Esophagus muscularis mucosa (tissue), 4 donors: ENCODE results near the gene TMEM154. TPM values are rescaled to one million over a fixed set of nuclear protein-coding genes. Genes with fewer than 3 reads are reported as not detected.

ENCODE experiments used
- DNase-seq: peaks from one replicate; pipeline ENCODE4 v3.0.0-alpha.2; 2017; ENCODE audit errors: extremely low spot score
- H3K27ac ChIP-seq, 4 donors: fragments of 200-600 bp; sonication (generic); replicated peaks in 1 of 4; 1 replicate in 3 of 4; 2 replicates in 1 of 4; pipeline ENCODE4 v1.5.1; 2016 to 2019; ENCODE audit warnings: mild to moderate bottlenecking in 1 of 4
- H3K27me3 ChIP-seq, 4 donors: fragments of 200-600 bp; sonication (generic); one replicate each; pipeline versions ENCODE4 v1.5.1 to v1.6.0; 2016 to 2019
- H3K36me3 ChIP-seq, 4 donors: fragments of 200-600 bp; sonication (generic); one replicate each; pipeline ENCODE4 v1.5.1; 2016 to 2019
- H3K4me1 ChIP-seq, 4 donors: fragments of 200-600 bp; sonication (generic); one replicate each; pipeline ENCODE4 v1.5.1; 2016 to 2019
- H3K4me3 ChIP-seq, 4 donors: fragments of 200-600 bp; sonication (generic); 1 replicate in 2 of 4; 2 replicates in 2 of 4; pipeline ENCODE4 v1.5.1; 2016 to 2019; ENCODE audit warnings: mild to moderate bottlenecking in 4 of 4, moderate library complexity in 1 of 4
- H3K9me3 ChIP-seq, 4 donors: fragments of 200-600 bp; sonication (generic); 1 replicate in 3 of 4; 2 replicates in 1 of 4; pipeline ENCODE4 v1.5.1; 2016 to 2019
- EP300 ChIP-seq: sonication (generic); formaldehyde crosslinking; IDR thresholded peaks from one replicate; pipeline ENCODE4 v1.6.1; 2017; ENCODE audit warnings: antibody characterized with exemption
- POLR2A ChIP-seq: fragments of 450-650 bp; IDR thresholded peaks from one replicate; pipeline ENCODE4 v1.6.1; 2017; ENCODE audit warnings: antibody characterized with exemption, moderate library complexity, mild to moderate bottlenecking, low read depth
- POLR2AphosphoS5 ChIP-seq, 2 donors: sonication (generic); formaldehyde crosslinking; IDR thresholded peaks; one replicate each; pipeline ENCODE4 v1.6.1; 2017; ENCODE audit warnings: antibody characterized with exemption in 2 of 2
- WGBS: methylation state at CpG from one replicate; pipeline ENCODE4 v1.1.5; 2018; 5-methylcytosine and 5-hydroxymethylcytosine counted together
- intact Hi-C: fragments of 100-400 bp; cut with DNase I; formaldehyde crosslinking; loops from one replicate; pipeline ENCODE4 v1.15.1; 2023
- total RNA-seq, 4 donors: library from RNA; depleted of rRNA; stranded (reverse); fragments of >200 nt; gene quantifications; one replicate each; pipeline versions ENCODE4 v1.1.0 to v1.2.1, GENCODE V29; 2016
- TF ChIP-seq, protein P1 (sequence below), 3 experiments: fragments of 200-600 bp in 2 of 3; fragments of 450-650 bp in 1 of 3; sonication (generic) in 2 of 3; IDR thresholded peaks; one replicate each; pipeline ENCODE4 v1.5.1; 2017 to 2019; ENCODE audit warnings: antibody characterized with exemption in 3 of 3, mild to moderate bottlenecking in 2 of 3, moderate library complexity in 1 of 3

The TMEM154 gene
- total RNA-seq, 4 donors from 2014 or later = 1.1 to 2.9 (median 2.3) TPM

DNA sequence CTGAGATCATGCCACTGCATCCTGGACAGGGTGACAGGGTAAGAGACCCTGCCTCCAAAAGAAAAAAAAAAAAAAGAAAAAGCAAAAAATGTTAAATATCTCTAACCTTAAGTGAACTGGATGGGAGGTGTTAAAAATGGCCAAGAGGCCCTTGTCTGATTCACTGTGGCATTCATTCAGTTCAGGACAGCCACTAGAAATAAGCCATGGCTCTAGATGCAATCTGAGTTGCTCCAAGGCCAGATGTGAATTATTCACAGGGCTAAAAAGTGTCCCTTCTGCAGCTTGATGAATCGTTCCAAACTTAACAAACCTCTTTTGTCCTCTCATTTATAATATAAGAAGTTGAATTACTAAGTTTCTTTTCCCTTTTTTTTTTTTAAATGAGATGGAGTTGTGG is 80.2 kb downstream of the TMEM154 start:
- H3K27ac ChIP-seq = no peak overlapping the region
- no peak overlapping the region for H3K4me3 ChIP-seq
- H3K36me3 ChIP-seq = no peaks in the 10 kb centered on the region
- H3K4me1 ChIP-seq = no peaks in the 10 kb centered on the region
- no peak for DNase-seq
- TF ChIP-seq EP300 = no peak
- TF ChIP-seq, protein P1, sequence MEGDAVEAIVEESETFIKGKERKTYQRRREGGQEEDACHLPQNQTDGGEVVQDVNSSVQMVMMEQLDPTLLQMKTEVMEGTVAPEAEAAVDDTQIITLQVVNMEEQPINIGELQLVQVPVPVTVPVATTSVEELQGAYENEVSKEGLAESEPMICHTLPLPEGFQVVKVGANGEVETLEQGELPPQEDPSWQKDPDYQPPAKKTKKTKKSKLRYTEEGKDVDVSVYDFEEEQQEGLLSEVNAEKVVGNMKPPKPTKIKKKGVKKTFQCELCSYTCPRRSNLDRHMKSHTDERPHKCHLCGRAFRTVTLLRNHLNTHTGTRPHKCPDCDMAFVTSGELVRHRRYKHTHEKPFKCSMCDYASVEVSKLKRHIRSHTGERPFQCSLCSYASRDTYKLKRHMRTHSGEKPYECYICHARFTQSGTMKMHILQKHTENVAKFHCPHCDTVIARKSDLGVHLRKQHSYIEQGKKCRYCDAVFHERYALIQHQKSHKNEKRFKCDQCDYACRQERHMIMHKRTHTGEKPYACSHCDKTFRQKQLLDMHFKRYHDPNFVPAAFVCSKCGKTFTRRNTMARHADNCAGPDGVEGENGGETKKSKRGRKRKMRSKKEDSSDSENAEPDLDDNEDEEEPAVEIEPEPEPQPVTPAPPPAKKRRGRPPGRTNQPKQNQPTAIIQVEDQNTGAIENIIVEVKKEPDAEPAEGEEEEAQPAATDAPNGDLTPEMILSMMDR (IDR thresholded peaks at IDR 0.05) = no peak
- TF ChIP-seq POLR2AphosphoS5 (IDR thresholded peaks at IDR 0.05) = no peak
- no peak for TF ChIP-seq POLR2A
- H3K9me3 ChIP-seq = no peaks in the 10 kb centered on the region
- intact Hi-C loops = no loop called here
- 69% methylated on average over 1 of the region's 1 CpG for WGBS
- no peaks in the 10 kb centered on the region for H3K27me3 ChIP-seq

DNA sequence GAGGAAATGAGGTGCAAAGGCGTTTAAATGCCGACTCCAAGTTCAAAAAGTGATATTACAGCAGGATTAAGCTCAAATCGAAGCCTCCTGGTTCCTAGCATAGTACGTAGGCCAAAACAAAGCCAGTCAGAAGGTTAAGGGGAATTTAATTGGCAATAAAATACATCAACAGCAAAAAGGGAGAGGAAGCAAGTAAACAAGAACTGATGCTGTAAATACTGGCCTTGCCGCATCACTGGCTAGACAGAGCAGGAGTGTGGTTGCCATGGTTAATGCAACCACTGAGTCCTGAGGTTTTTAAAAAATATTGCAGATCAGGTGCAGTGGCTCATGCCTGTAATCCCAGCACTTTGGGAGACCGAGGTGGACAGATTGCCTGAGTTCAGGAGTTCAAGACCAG is 80.7 kb downstream of the TMEM154 start:
- TF ChIP-seq POLR2A = no peak
- TF ChIP-seq, protein P1 (IDR thresholded peaks at IDR 0.05) = no peak
- TF ChIP-seq POLR2AphosphoS5 (IDR thresholded peaks at IDR 0.05) = no peak
- no peak for TF ChIP-seq EP300
- H3K9me3 ChIP-seq = no peaks in the 10 kb centered on the region
- intact Hi-C loops = no loop called here
- H3K27me3 ChIP-seq = no peaks in the 10 kb centered on the region
- no peaks in the 10 kb centered on the region for H3K36me3 ChIP-seq
- H3K4me3 ChIP-seq = no peak overlapping the region
- H3K4me1 ChIP-seq = no peaks in the 10 kb centered on the region
- no peak for DNase-seq
- H3K27ac ChIP-seq = no peak overlapping the region
- 90% methylated on average over 6 of the region's 6 CpGs for WGBS

- intact Hi-C loops = no loop called here
- WGBS = 84% methylated on average over 2 of the region's 2 CpGs
- Histone ChIP-seq H3K4me1 (no peaks in the 10 kb centered on the region), H3K27me3 (no peaks in the 10 kb centered on the region), H3K36me3 (no peaks in the 10 kb centered on the region), H3K4me3 (no peak overlapping the region), H3K27ac (no peak overlapping the region), H3K9me3 (no peaks in the 10 kb centered on the region)
- no peak for DNase-seq
- TF ChIP-seq EP300 (no peak), POLR2A (no peak), POLR2AphosphoS5 (IDR thresholded peaks at IDR 0.05) (no peak)
- TF ChIP-seq, protein P1 (IDR thresholded peaks at IDR 0.05) = no peak
Observed at GRCh38 chr4:152598454-152598853, 81.3 kb downstream of the TMEM154 start.

DNA sequence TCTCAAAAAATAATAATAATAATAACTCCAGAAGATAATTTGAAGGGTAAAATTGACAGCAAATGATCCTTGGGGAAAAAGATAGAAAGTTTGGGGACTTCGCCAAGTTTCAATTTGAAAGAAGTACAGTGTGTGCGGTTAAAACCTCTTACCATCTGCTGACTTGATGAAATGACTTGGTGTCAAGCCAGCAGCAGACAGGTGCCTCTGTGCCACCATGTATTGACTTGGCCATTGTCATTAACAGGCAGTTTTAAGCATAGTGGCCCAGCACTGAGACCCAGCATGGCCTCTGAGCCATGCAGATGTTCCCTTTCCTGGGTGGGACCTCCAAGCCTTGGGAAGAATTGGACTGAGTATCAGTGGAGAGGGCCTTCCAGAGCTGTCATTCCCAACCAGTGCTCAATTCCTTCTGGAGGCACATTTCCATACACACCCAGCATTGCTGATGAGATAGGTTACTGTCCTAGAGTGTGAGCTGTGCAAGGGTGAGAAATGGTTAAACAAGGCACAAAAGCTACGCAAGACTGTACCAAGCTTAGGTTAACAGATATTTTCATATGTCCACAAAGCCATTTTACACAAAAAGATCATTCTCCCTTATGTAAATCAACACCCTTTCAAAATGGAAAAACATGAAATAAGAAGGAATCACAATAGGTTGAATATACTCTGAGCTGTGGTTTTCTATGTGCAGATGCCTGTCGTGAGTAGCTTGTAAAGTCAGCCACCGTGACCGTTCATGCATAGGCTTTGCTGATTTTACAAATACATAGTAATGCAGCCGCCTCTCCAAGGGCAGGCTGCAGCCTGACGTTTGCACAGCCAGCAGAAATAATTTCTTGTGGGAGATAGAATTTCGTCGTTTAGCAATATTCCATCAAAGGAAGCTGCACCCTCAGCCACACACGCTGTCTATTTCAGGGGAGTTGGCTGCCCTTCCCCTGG is 84.5 kb downstream of the TMEM154 start:
- Histone ChIP-seq H3K9me3 (no peaks in the 10 kb centered on the region), H3K27me3 (no peaks in the 10 kb centered on the region), H3K36me3 (no peaks in the 10 kb centered on the region), H3K27ac (no peak overlapping the region), H3K4me1 (peaks cover 4 to 20% (median 18%) of the 10 kb centered on the region in 4 donors), H3K4me3 (no peak overlapping the region)
- no peak for DNase-seq
- TF ChIP-seq POLR2A (no peak), POLR2AphosphoS5 (IDR thresholded peaks at IDR 0.05) (no peak), EP300 (no peak)
- TF ChIP-seq, protein P1 (IDR thresholded peaks at IDR 0.05) = no peak
- WGBS = 61% methylated on average over 11 of the region's 11 CpGs
- intact Hi-C loops = no loop called here
